Loucy (cell line): ENCODE measurements around the gene IFT122.

ENCODE experiments used
- H2AFZ ChIP-seq: fragments of 200-600 bp; sonication (generic); 2 replicates; pipeline ENCODE4 v1.6.0; 2016; ENCODE audit warnings: antibody characterized with exemption, mild to moderate bottlenecking, low read length, moderate library complexity
- H3F3A ChIP-seq: fragments of 200-600 bp; 2 replicates; pipeline ENCODE4 v1.6.0; 2016; ENCODE audit warnings: antibody characterized with exemption, low read depth, mild to moderate bottlenecking
- H3K27me3 ChIP-seq: fragments of 200-600 bp; sonication (generic); 2 replicates; pipeline ENCODE4 v1.6.1; 2014; ENCODE audit warnings: low read length, mild to moderate bottlenecking; ENCODE audit not compliant: insufficient read depth, poor library complexity, severe bottlenecking
- H3K36me3 ChIP-seq: fragments of 200-600 bp; sonication (generic); 2 replicates; pipeline ENCODE4 v1.6.1; 2016; ENCODE audit warnings: low read length; ENCODE audit not compliant: insufficient read depth
- H3K4me1 ChIP-seq: fragments of 200-600 bp; sonication (generic); 2 replicates; pipeline ENCODE4 v1.5.1; 2014; ENCODE audit warnings: low read length, mild to moderate bottlenecking; ENCODE audit not compliant: insufficient read depth, poor library complexity, severe bottlenecking
- H3K4me2 ChIP-seq: fragments of 200-600 bp; sonication (generic); 2 replicates; pipeline ENCODE4 v1.6.0; 2014; ENCODE audit warnings: antibody characterized with exemption, low read length, low read depth, mild to moderate bottlenecking; ENCODE audit not compliant: poor library complexity, severe bottlenecking
- H3K4me3 ChIP-seq: fragments of 200-600 bp; sonication (generic); 2 replicates; pipeline ENCODE4 v1.5.1; 2014; ENCODE audit warnings: low read length, mild to moderate bottlenecking, mixed read lengths; ENCODE audit not compliant: poor library complexity, severe bottlenecking
- H3K79me2 ChIP-seq: fragments of 200-600 bp; sonication (generic); 2 replicates; pipeline ENCODE4 v1.6.1; 2014; ENCODE audit warnings: low read length; ENCODE audit not compliant: insufficient read depth
- H3K9ac ChIP-seq: fragments of 200-600 bp; sonication (generic); 2 replicates; pipeline ENCODE4 v1.6.0; 2014; ENCODE audit warnings: mild to moderate bottlenecking, low read depth, low read length, moderate library complexity; ENCODE audit not compliant: poor library complexity, severe bottlenecking
- H3K9me2 ChIP-seq: fragments of 200-600 bp; sonication (generic); replicated peaks from 2 replicates; pipeline ENCODE4 v1.6.1; 2016; ENCODE audit warnings: low read depth, low read length, mixed read lengths
- H3K9me3 ChIP-seq: fragments of 200-600 bp; sonication (generic); 2 replicates; pipeline ENCODE4 v1.6.1; 2014; ENCODE audit warnings: mild to moderate bottlenecking, antibody characterized with exemption, low read length, low read depth; ENCODE audit not compliant: insufficient read depth
- H4K20me1 ChIP-seq: fragments of 200-600 bp; sonication (generic); 2 replicates; pipeline ENCODE4 v1.6.0; 2014; ENCODE audit warnings: antibody characterized with exemption, low read length, mild to moderate bottlenecking; ENCODE audit not compliant: insufficient read depth, poor library complexity, severe bottlenecking
- EZH2phosphoT487 ChIP-seq: fragments of 200-600 bp; IDR thresholded peaks from 2 replicates; pipeline ENCODE4 v1.6.1; 2018; ENCODE audit warnings: antibody characterized with exemption, mild to moderate bottlenecking, moderate library complexity, borderline replicate concordance
- TF ChIP-seq, protein P1 (sequence below): fragments of 200-600 bp; sonication (generic); conservative IDR thresholded peaks from 2 replicates; pipeline ENCODE4 v1.5.1; 2014; ENCODE audit warnings: mild to moderate bottlenecking, antibody characterized with exemption, low read length

Gene IFT122

DNA sequence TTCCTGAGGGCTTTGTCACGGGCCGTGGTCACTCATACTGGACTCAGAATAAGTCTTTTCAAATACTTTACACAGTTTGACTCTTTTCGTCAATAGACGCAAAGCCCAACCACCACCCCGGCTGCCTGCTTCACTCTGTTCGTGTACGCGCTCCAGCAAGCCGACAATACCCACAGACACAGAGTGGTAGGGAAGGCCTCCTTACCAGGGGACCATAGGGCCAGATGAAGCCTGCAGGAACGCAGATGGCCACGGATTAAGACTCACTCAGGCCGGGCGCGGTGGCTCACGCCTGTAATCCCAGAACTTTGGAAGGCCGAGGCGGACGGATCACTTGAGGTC lies 41.2 kb upstream of the IFT122 start:
- peaks cover 37% of the 10 kb centered on the region for H4K20me1 ChIP-seq
- H3K9ac ChIP-seq: peak overlapping the region; percentile 92
- H3K4me3 ChIP-seq: peak overlapping the region; percentile 99
- H3K9me3 ChIP-seq: no peaks in the 10 kb centered on the region
- peak overlapping the region; percentile 83 for H2AFZ ChIP-seq
- H3K4me2 ChIP-seq: peak overlapping the region; percentile 100
- TF ChIP-seq, protein P1, sequence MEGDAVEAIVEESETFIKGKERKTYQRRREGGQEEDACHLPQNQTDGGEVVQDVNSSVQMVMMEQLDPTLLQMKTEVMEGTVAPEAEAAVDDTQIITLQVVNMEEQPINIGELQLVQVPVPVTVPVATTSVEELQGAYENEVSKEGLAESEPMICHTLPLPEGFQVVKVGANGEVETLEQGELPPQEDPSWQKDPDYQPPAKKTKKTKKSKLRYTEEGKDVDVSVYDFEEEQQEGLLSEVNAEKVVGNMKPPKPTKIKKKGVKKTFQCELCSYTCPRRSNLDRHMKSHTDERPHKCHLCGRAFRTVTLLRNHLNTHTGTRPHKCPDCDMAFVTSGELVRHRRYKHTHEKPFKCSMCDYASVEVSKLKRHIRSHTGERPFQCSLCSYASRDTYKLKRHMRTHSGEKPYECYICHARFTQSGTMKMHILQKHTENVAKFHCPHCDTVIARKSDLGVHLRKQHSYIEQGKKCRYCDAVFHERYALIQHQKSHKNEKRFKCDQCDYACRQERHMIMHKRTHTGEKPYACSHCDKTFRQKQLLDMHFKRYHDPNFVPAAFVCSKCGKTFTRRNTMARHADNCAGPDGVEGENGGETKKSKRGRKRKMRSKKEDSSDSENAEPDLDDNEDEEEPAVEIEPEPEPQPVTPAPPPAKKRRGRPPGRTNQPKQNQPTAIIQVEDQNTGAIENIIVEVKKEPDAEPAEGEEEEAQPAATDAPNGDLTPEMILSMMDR: no peak
- TF ChIP-seq EZH2phosphoT487: no peak
- H3K4me1 ChIP-seq: peaks cover 41% of the 10 kb centered on the region
- no peaks in the 10 kb centered on the region for H3K36me3 ChIP-seq
- no peaks in the 10 kb centered on the region for H3K9me2 ChIP-seq
- H3K79me2 ChIP-seq: peaks cover 50% of the 10 kb centered on the region
- no peaks in the 10 kb centered on the region for H3F3A ChIP-seq
- no peaks in the 10 kb centered on the region for H3K27me3 ChIP-seq

DNA sequence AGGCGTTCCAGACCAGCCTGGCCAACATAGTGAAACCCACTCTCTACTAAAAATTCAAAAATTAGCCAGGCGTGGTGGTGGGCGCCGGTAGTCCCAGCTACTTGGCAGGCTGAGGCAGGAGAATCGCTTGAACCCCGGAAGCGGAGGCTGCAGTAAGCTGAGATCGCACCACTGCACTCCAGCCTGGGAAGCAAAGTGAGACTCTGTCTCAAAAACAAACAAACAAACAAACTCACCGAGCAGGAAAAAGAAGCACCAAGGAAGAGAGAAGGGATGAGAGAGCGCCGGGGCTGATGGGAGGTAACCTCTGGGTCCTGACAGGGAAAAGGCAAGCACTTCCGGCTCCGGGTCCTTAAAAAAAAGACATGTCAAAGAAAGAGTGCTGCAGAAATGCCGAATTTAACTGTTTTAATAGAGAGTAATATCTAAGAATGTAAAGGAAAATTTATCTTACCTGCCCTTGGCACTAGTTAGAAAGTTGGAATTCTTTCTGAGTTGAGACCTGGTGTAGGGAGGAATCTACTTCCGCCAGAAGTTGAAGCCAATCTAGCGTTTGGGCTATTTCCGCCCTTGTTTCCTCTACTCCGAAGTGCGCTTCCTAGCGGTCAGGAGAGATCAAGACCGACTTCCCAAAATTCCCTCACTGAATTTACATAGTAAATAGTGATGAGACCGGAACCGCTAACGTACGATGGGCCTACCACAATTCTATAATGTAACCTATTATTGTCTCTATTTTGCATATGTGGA lies 40.7 kb upstream of the IFT122 start:
- H3K4me1 ChIP-seq: peaks cover 41% of the 10 kb centered on the region
- peak overlapping the region; percentile 92 for H3K9ac ChIP-seq
- H2AFZ ChIP-seq: peak overlapping the region; percentile 83
- H3K9me3 ChIP-seq: no peaks in the 10 kb centered on the region
- peaks cover 37% of the 10 kb centered on the region for H4K20me1 ChIP-seq
- TF ChIP-seq, protein P1: peak; percentile 94
- no peak for TF ChIP-seq EZH2phosphoT487
- H3K9me2 ChIP-seq: no peaks in the 10 kb centered on the region
- no peaks in the 10 kb centered on the region for H3K36me3 ChIP-seq
- peak overlapping the region; percentile 99 for H3K4me3 ChIP-seq
- H3K79me2 ChIP-seq: peaks cover 50% of the 10 kb centered on the region
- H3F3A ChIP-seq: no peaks in the 10 kb centered on the region
- H3K4me2 ChIP-seq: peak overlapping the region; percentile 100
- no peaks in the 10 kb centered on the region for H3K27me3 ChIP-seq

GRCh38 chr3:129399895-129400357 lies 40.1 kb upstream of the IFT122 start:
- Histone ChIP-seq H3K27me3 (no peaks in the 10 kb centered on the region), H3F3A (no peaks in the 10 kb centered on the region), H3K9ac (peak overlapping the region; percentile 92), H3K9me2 (no peaks in the 10 kb centered on the region), H4K20me1 (peaks cover 33% of the 10 kb centered on the region), H3K36me3 (no peaks in the 10 kb centered on the region), H3K4me3 (peak overlapping the region; percentile 99), H3K79me2 (peaks cover 44% of the 10 kb centered on the region), H3K4me2 (peak overlapping the region; percentile 100), H2AFZ (peak overlapping the region; percentile 83), H3K9me3 (no peaks in the 10 kb centered on the region), H3K4me1 (peaks cover 39% of the 10 kb centered on the region)
- TF ChIP-seq, protein P1: peak; percentile 16; the same call in 1 of the 2 replicates
- TF ChIP-seq EZH2phosphoT487: no peak
